ENCODE measurements around the gene SWAP70. TPM values are rescaled to one million over a fixed set of nuclear protein-coding genes. Genes with fewer than 3 reads are reported as not detected.

The SWAP70 gene
- total and polyA plus RNA-seq, 2 of the 13 experiments (the other 11 are each of a cell fraction or from before 2014, with no cell fraction given), result 4.6 to 8.7 TPM

- no peak for TF ChIP-seq ZNF407 (CRISPR knock-in tag; IDR thresholded peaks at IDR 0.05; ENCODE audit: not compliant biosample characterization)
- TF ChIP-seq ZNF629 (CRISPR knock-in tag; conservative IDR thresholded peaks at IDR 0.05), result no peak
- TF ChIP-seq ZNF383 (CRISPR knock-in tag; IDR thresholded peaks at IDR 0.05; ENCODE audit: borderline replicate concordance), result no peak
- TF ChIP-seq ZNF432 (CRISPR knock-in tag; IDR thresholded peaks at IDR 0.05; ENCODE audit: borderline replicate concordance), result no peak
- no peak for TF ChIP-seq ZNF354B (CRISPR knock-in tag; IDR thresholded peaks at IDR 0.05)
- TF ChIP-seq ARID2 (CRISPR knock-in tag; IDR thresholded peaks at IDR 0.05; ENCODE audit: borderline replicate concordance), result no peak
These were observed 132.4 kb downstream of the SWAP70 start (continued) for GRCh38 chr11:9796266-9796665.
